ENCODE results near the gene CXCL16. TPM values are rescaled to one million over a fixed set of nuclear protein-coding genes. Genes with fewer than 3 reads are reported as not detected.
"Not testable (repeated sequence)": the region's sequence is repeated elsewhere in the genome, so short reads cannot be mapped to it uniquely, and the experiment has no call there.

The CXCL16 gene
- total RNA-seq, 1 donor from 2014 or later, result 32.3 TPM

DNA sequence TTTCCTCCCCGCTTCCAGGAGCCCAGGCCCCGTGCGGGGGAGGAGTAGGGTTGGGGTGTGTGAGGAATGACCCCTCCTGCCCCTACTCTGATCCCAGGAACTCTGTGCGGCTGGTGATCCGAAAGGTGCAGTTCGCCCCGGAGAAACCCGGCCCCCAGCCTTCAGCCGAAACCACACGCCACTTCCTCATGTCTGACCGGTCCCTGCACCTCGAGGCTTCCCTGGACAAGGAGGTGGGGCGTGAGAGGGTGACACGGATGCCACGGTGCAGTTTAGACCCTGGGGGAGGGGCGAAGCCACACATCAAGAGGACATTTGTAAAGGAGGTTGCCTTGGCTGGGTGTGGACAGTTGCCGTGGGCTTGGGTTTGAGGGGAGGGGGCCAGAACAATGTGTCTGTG is 21.9 kb downstream of the CXCL16 start:
- no peak overlapping the region for H3K4me3 ChIP-seq (ENCODE audit: low read depth, low read length)
- DNase-seq (ENCODE audit: low read depth), result no peak
- TF ChIP-seq, protein P1, sequence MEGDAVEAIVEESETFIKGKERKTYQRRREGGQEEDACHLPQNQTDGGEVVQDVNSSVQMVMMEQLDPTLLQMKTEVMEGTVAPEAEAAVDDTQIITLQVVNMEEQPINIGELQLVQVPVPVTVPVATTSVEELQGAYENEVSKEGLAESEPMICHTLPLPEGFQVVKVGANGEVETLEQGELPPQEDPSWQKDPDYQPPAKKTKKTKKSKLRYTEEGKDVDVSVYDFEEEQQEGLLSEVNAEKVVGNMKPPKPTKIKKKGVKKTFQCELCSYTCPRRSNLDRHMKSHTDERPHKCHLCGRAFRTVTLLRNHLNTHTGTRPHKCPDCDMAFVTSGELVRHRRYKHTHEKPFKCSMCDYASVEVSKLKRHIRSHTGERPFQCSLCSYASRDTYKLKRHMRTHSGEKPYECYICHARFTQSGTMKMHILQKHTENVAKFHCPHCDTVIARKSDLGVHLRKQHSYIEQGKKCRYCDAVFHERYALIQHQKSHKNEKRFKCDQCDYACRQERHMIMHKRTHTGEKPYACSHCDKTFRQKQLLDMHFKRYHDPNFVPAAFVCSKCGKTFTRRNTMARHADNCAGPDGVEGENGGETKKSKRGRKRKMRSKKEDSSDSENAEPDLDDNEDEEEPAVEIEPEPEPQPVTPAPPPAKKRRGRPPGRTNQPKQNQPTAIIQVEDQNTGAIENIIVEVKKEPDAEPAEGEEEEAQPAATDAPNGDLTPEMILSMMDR (conservative IDR thresholded peaks at IDR 0.05; ENCODE audit: low read depth, low read length), result no peak

DNA sequence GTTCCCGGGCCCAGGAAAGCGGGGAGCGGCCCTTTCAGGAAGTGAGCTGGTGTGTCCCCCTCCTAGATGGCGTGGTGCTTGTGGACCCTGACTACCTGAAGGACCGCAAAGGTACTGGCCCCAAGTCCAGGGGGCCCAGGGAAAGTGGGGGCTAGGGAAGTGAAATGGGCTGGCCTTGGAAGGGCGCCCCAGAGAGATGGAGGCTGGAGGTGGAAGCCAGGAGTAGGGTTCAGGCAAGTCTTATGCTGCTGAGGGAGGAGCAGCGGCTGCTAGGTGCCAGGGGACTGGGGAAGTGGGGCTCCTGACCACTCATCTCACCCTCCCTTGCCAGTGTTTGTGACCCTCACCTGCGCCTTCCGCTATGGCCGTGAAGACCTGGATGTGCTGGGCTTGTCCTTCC is 23.6 kb downstream of the CXCL16 start:
- H3K4me3 ChIP-seq (ENCODE audit: low read depth, low read length), result no peak overlapping the region
- DNase-seq (ENCODE audit: low read depth), result no peak
- TF ChIP-seq, protein P1 (conservative IDR thresholded peaks at IDR 0.05; ENCODE audit: low read depth, low read length), result no peak

DNA sequence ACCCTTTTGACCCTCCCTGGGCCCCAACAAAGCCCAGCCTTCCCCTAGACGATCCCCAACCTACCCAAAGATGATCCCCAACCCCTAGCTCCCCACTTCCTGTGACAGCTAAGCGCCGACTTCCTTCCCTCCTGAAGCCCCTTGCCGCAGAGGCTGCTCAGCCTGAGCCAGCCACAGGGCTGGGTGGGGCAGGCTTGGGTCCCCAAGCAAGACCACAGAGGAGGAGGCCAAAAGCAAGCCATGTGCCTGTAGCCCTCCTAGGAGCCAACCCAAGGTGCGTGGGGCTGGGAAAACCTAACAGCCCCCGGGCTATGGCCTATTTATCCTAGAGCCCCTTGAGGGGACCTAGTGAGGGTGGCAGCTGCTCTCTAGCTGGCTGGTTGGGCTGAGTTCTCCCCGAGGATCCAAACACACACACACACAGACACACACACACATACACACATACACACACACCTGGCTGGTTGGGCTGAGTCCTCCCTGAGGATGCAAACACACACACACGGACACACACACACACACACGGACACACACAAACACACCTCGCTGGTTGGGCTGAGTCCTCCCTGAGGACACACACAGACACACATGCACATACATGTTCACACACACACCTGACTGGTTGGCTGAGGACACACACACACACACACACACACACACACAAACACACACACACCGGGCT is 24.5 kb downstream of the CXCL16 start:
- TF ChIP-seq, protein P1 (conservative IDR thresholded peaks at IDR 0.05; ENCODE audit: low read depth, low read length), result no peak
- no peak for DNase-seq (ENCODE audit: low read depth)
- H3K4me3 ChIP-seq (ENCODE audit: low read depth, low read length), result no peak overlapping the region

DNA sequence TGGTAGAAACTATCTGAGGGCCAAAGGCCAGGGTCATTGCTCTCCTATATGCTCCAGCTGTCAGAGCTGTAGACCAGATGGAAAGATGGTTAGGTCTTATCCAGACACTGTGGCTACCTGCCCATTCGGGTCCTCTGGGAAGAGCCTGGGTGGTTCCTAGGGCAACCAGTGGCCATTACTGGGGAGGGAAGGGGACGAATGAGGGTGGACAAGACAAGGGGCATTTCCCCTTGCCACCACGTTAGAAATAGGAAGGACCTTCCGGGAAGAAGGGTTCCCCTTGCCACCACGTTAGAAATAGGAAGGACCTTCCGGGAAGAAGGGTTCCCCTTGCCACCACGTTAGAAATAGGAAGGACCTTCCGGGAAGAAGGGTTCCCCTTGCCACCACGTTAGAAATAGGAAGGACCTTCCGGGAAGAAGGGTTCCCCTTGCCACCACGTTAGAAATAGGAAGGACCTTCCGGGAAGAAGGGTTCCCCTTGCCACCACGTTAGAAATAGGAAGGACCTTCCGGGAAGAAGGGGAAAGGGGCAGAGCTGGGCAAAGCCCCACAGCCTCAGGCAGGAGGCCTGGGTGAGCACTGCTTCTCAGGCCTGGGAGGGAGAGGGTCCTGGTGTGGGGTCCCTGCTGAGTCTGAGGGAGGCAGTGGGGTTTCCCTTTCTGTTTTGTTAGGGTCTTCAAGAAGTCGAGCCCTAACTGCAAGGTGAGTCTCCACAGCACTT is 25.2 kb downstream of the CXCL16 start:
- H3K4me3 ChIP-seq (ENCODE audit: low read depth, low read length); DNase-seq (ENCODE audit: low read depth): not testable (repeated sequence)

DNA sequence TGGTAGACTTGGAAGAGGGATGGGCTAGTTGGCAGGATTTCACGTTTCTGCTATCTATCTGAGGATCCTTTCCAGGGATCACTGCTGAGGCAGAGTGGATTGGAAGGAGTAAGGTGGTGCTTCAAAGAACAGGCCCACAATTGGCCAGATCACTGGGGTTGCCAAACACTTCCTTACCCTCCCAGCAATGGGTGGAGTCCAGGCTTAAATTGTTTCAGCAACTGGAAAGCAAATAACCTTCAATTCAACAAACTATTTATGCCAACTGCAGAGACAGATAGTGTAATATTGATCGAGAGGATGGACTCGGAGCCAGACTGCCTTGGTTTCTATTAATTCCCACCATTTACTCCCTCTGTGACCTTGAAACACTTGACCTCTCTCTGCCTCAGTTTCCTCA is 27.2 kb downstream of the CXCL16 start:
- TF ChIP-seq, protein P1 (conservative IDR thresholded peaks at IDR 0.05; ENCODE audit: low read depth, low read length), result no peak
- DNase-seq (ENCODE audit: low read depth), result no peak
- H3K4me3 ChIP-seq (ENCODE audit: low read depth, low read length), result no peak overlapping the region

DNA sequence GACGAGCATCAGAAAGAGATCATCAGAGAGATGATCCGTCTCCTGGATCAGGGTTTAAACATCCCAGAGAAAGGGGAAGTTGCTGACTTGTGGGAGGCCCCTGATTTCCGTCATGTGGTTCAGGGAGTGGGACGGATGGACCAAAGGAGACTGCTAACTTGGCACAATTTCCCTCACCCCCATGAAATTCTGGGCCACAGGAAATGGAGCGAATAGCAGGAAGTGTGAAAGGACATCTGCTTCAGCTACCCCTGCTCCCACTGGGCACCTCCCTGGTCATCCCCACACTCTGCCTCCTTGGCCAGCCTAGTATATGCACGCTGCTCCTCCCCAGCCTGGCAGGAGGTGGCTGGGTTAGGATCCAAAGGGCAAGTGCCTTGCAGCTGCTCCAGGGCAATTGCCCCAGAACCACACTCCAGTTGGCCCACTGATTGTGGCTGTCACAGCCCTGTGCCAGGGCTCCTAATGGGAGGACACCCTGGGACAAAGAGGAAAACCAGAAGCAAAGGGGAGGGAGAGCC is 28.0 kb downstream of the CXCL16 start:
- H3K4me3 ChIP-seq (ENCODE audit: low read depth, low read length), result no peak overlapping the region
- TF ChIP-seq, protein P1 (conservative IDR thresholded peaks at IDR 0.05; ENCODE audit: low read depth, low read length), result no peak

DNA sequence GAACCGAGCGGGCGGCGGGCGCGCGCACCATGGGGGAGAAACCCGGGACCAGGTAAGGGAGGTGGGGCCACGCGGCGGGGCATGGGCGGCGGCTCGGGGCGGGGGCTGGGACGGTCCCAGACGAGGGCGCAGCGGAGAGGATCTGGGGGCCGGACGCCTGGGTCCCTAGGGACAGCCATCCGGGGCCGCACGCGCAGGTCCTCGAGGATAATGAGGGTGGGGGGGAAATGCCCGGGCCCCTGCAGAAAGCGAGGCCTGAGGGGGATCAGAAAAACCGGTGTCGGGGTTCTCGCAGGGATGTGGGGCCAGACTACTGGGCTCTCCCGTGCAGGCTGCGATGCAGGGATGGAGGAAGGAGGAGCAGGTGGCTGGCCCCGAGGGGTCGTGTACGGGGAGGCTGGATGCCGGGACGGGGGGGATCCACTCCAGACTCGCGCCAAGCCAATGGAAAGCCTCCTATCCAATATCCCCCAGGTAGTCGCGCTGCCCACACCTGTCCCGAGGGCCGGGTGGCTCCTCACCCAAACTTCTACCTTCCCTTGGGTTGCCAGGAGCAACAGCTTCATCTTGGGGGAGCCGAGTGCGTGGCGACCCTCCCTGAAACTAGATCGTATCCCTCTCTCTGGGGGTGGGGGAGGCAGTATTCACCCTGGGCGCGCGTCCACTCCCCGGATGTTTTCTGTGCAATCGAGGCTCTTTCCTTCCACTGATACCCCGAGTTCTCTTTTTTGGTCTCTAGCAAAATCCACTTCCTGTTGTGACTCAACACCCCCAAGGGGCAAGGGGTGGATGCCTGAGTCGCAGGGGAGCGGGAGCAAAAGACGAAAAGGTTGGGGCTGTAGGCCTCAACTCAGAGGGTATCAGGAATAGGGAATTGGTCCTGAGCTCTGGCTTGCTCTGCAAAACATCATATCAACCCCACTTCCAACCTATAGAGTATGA is 28.8 kb downstream of the CXCL16 start:
- peak overlapping the region; percentile 67 for H3K4me3 ChIP-seq (ENCODE audit: low read depth, low read length)
- DNase-seq (ENCODE audit: low read depth), result no peak
- TF ChIP-seq, protein P1 (conservative IDR thresholded peaks at IDR 0.05; ENCODE audit: low read depth, low read length), result no peak

More for the DNA sequence above, 28.0 kb downstream of the CXCL16 start:
- DNase-seq (ENCODE audit: low read depth), result no peak
